HL-60 (cell line): ENCODE measurements around the gene SCN1B.

ENCODE experiments used
- DNase-seq, 2 experiments: peaks; one replicate each; pipeline ENCODE4 v3.0.0-alpha.2; 2010 to 2020; ENCODE audit warnings: low read depth in 1 of 2, low spot score in 1 of 2
- H3K27ac ChIP-seq: fragments of 250-450 bp; sonication (Bioruptor Pico); replicated peaks from 2 replicates; pipeline ENCODE4 v1.5.1; 2020; ENCODE audit warnings: mild to moderate bottlenecking, moderate library complexity
- H3K27me3 ChIP-seq: fragments of 250-450 bp; sonication (Bioruptor Pico); 2 replicates; pipeline ENCODE4 v1.5.1; 2021; ENCODE audit warnings: mild to moderate bottlenecking, moderate library complexity; ENCODE audit not compliant: insufficient read depth, poor library complexity, severe bottlenecking
- H3K4me3 ChIP-seq: replicated peaks from 2 replicates; pipeline ENCODE4 v1.5.1; 2011; ENCODE audit warnings: mild to moderate bottlenecking, control low read depth, low read length; ENCODE audit not compliant: insufficient read depth
- GABPA ChIP-seq: IDR thresholded peaks from 2 replicates; pipeline ENCODE4 v1.6.1; 2012; ENCODE audit warnings: low read depth
- POLR2AphosphoS5 ChIP-seq: IDR thresholded peaks from 2 replicates; pipeline ENCODE4 v1.6.1; 2012; ENCODE audit warnings: low read depth
- SPI1 ChIP-seq: IDR thresholded peaks from 2 replicates; pipeline ENCODE4 v1.6.1; 2012; ENCODE audit warnings: low read depth, mild to moderate bottlenecking, borderline replicate concordance
- TF ChIP-seq, protein P1 (sequence below): IDR thresholded peaks from 2 replicates; pipeline ENCODE4 v1.6.1; 2012; ENCODE audit warnings: low read depth; ENCODE audit not compliant: insufficient replicate concordance
- TF ChIP-seq, protein P2 (sequence below): IDR thresholded peaks from one replicate; pipeline ENCODE4 v1.5.1; 2011; ENCODE audit warnings: low read length, control low read depth, inconsistent platforms; ENCODE audit not compliant: insufficient read depth

Gene SCN1B

DNA sequence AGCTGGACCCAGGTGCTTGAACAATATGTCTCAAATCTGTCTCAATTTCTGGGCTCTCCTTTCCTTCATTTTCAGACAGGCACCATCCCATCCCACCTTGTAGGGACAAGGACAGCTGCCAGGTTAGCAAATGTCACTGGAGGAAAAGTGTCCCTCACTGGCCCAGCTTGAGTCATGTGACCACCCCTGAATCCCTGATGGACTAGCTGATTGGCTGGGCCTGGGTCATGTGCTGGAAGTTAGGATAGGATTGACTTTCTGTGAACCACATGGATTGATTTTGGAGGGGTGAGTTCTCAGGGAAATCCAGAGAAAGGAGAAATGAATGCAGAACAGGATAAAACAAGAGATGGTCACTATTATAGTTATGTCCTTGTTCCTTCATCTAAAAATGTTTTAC is 57.1 kb downstream of the SCN1B start:
- DNase-seq: no peak
- no peak overlapping the region for H3K4me3 ChIP-seq
- H3K27me3 ChIP-seq: no peaks in the 10 kb centered on the region
- TF ChIP-seq, protein P1, sequence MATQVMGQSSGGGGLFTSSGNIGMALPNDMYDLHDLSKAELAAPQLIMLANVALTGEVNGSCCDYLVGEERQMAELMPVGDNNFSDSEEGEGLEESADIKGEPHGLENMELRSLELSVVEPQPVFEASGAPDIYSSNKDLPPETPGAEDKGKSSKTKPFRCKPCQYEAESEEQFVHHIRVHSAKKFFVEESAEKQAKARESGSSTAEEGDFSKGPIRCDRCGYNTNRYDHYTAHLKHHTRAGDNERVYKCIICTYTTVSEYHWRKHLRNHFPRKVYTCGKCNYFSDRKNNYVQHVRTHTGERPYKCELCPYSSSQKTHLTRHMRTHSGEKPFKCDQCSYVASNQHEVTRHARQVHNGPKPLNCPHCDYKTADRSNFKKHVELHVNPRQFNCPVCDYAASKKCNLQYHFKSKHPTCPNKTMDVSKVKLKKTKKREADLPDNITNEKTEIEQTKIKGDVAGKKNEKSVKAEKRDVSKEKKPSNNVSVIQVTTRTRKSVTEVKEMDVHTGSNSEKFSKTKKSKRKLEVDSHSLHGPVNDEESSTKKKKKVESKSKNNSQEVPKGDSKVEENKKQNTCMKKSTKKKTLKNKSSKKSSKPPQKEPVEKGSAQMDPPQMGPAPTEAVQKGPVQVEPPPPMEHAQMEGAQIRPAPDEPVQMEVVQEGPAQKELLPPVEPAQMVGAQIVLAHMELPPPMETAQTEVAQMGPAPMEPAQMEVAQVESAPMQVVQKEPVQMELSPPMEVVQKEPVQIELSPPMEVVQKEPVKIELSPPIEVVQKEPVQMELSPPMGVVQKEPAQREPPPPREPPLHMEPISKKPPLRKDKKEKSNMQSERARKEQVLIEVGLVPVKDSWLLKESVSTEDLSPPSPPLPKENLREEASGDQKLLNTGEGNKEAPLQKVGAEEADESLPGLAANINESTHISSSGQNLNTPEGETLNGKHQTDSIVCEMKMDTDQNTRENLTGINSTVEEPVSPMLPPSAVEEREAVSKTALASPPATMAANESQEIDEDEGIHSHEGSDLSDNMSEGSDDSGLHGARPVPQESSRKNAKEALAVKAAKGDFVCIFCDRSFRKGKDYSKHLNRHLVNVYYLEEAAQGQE: no peak
- TF ChIP-seq GABPA (no peak), SPI1 (no peak), POLR2AphosphoS5 (no peak)
- TF ChIP-seq, protein P2, sequence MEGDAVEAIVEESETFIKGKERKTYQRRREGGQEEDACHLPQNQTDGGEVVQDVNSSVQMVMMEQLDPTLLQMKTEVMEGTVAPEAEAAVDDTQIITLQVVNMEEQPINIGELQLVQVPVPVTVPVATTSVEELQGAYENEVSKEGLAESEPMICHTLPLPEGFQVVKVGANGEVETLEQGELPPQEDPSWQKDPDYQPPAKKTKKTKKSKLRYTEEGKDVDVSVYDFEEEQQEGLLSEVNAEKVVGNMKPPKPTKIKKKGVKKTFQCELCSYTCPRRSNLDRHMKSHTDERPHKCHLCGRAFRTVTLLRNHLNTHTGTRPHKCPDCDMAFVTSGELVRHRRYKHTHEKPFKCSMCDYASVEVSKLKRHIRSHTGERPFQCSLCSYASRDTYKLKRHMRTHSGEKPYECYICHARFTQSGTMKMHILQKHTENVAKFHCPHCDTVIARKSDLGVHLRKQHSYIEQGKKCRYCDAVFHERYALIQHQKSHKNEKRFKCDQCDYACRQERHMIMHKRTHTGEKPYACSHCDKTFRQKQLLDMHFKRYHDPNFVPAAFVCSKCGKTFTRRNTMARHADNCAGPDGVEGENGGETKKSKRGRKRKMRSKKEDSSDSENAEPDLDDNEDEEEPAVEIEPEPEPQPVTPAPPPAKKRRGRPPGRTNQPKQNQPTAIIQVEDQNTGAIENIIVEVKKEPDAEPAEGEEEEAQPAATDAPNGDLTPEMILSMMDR: no peak
- no peak overlapping the region for H3K27ac ChIP-seq

DNA sequence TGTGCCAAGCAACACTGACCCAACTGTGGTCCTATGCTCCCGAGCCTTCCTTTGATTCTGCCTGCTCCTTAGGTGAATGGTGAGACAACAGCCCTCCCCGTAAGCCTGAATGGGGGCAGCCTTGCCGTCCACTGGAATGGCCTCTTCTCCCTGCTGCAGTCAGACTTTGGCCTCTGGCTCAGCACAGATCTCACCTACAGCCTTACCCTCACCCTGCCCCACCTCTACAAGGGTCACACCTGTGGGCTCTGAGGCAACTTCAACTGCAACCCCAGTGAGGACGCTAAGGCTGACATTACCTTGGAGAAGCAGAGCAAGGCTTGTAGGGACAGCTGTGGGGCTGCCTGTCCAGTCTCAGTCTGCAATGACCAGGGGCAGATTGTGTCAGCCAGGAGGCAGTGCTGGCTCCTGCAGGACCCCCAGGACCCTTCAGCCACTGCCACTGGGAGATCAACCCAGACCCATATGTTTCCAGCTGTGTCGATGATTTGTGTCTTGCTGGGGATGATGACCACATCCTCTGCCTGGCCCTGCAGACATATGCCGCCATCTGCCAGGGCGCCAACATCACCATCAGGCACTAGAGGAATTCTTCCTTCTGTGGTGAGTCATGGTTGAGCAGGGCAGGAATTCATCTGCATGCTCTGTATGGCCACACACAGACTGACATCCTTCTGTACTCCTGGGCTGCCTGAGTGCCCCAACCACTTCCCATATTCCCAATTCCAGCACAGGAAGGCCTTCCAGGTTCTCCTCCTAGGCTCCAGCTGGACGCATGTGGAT is 58.1 kb downstream of the SCN1B start:
- Histone ChIP-seq H3K27ac (no peak overlapping the region), H3K27me3 (no peaks in the 10 kb centered on the region), H3K4me3 (no peak overlapping the region)
- TF ChIP-seq POLR2AphosphoS5: no peak
- no peak for DNase-seq

DNA sequence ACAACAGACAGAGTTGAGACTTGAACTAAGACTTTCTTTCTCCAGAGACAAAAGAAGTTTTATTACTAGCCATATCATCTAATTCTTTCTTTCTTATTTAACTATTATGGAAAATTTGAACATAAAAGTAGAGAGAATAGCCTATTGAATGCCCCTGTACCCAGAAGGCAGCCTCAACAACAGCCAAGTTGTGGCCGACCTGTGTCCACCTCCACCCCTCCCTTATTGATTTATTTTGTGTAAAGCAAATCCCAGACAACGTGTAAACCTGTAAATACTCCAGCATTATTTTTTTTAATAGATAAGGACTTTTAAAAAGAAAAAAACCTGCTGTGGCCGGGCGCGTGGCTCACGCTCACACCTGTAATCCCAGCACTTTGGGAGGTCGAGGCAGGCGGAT is 59.3 kb downstream of the SCN1B start:
- Histone ChIP-seq H3K27me3 (no peaks in the 10 kb centered on the region), H3K27ac (no peak overlapping the region), H3K4me3 (no peak overlapping the region)
- TF ChIP-seq, protein P1: no peak
- TF ChIP-seq POLR2AphosphoS5 (no peak), SPI1 (no peak), GABPA (no peak)
- TF ChIP-seq, protein P2: no peak
- DNase-seq: no peak
